Jurkat, Clone E6-1 (cell line): ENCODE data around the gene ABCC4.
"Not testable (repeated sequence)": the region's sequence is repeated elsewhere in the genome, so short reads cannot be mapped to it uniquely, and the experiment has no call there.

Experiments
- DNase-seq: peaks from one replicate; pipeline ENCODE4 v3.0.0-alpha.2; 2011; ENCODE audit warnings: low read depth, low spot score
- H3K4me3 ChIP-seq: 2 replicates; pipeline ENCODE4 v1.5.1; 2011; ENCODE audit warnings: mild to moderate bottlenecking, low read length, control low read depth, moderate library complexity

Gene ABCC4

GRCh38 chr13:95207769-95208366 lies 93.4 kb downstream of the ABCC4 start:
- DNase-seq, result no peak
- H3K4me3 ChIP-seq, result no peak overlapping the region

DNA sequence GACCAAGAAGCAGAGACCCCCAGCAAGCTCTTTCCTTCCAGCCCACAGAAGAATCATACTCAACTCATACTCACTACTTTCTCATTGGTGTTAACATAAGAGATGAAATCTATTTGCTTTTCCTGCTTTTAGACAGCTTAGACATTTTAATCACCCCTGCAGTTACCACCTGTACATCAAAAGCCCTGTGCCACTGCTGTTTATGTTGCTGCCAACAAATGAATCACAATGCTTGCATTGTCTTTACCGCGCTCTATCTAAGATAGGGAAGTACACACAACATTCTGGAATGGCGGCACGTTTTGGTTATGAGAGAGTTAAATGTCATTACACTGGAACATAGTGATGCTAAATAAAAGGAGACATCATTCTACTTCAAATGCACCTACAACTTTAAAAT lies 95.1 kb downstream of the ABCC4 start:
- no peak overlapping the region for H3K4me3 ChIP-seq
- no peak for DNase-seq

- no peak for DNase-seq
- no peak overlapping the region for H3K4me3 ChIP-seq
Observed at GRCh38 chr13:95204231-95204765, 97.0 kb downstream of the ABCC4 start.

- DNase-seq, result no peak
- H3K4me3 ChIP-seq, result no peak overlapping the region
Observed at GRCh38 chr13:95201814-95202651, 99.2 kb downstream of the ABCC4 start.

GRCh38 chr13:95200386-95200957 lies 100.8 kb downstream of the ABCC4 start:
- not testable (repeated sequence) for DNase-seq, H3K4me3 ChIP-seq

GRCh38 chr13:95199896-95200295 lies 101.4 kb downstream of the ABCC4 start:
- no peak overlapping the region for H3K4me3 ChIP-seq
- DNase-seq, result no peak

- H3K4me3 ChIP-seq, DNase-seq: not testable (repeated sequence)
Observed at GRCh38 chr13:95198606-95199005, 102.6 kb downstream of the ABCC4 start.

DNA sequence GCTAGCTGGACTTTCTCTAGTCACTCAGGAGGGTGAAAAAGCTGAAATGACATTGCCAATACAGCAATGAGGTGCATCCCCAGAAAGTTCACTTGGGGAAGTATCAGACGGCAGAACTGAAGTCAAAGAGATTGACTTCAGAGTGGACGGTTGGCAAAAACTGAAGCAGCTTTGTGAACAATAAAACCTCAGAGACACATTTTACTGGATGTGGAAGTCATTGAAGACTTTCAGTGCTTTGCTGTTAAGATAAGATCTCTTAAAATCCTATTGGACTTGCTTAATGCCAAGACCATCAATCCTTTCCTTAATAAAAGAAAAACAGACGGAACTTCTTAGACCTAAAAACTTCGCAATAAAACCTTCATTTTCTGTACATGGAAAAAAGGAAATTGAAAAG lies 103.7 kb downstream of the ABCC4 start:
- DNase-seq, result no peak
- H3K4me3 ChIP-seq, result no peak overlapping the region

DNA sequence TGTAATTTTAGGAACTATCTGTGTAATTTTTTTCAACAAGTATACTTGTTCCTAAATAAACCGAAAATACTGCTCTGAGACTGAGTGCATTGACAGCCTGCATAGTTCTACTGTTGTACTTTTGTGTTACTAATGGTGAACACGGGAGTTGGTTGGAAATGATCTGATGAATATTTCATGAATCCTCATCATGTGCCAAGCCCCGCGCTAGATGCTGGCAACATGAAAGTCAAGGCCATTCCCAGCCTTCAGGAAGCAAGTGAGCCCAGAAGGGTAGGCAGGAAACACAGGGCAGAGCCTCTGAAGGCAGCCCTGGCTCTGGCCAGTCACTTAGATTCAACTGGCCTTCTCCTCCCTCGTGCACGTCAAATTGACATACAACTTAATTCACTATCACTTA lies 106.1 kb downstream of the ABCC4 start:
- no peak for DNase-seq
- H3K4me3 ChIP-seq, result no peak overlapping the region

GRCh38 chr13:95193509-95194230 lies 107.6 kb downstream of the ABCC4 start:
- DNase-seq, result no peak
- no peak overlapping the region for H3K4me3 ChIP-seq

DNA sequence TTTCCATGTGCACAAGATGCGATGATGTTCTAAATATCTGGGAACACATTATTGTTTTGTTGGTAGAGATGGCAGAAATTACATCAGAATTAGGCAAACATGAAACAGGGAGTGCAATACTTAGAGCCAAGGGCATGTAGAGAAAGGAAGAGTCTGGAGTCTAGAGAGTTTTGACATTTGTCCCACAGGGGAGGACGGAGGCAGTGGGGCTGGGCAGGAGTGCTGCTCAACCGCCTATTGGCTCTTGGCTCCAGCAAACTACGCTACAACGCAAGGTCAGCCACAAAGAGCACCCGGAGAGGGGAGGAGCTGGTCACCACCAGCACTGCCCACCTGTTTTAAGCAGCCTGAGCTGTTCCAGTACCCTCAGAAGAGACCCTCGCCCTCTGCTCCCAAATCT lies 108.3 kb downstream of the ABCC4 start:
- DNase-seq, result no peak
- H3K4me3 ChIP-seq, result no peak overlapping the region

DNA sequence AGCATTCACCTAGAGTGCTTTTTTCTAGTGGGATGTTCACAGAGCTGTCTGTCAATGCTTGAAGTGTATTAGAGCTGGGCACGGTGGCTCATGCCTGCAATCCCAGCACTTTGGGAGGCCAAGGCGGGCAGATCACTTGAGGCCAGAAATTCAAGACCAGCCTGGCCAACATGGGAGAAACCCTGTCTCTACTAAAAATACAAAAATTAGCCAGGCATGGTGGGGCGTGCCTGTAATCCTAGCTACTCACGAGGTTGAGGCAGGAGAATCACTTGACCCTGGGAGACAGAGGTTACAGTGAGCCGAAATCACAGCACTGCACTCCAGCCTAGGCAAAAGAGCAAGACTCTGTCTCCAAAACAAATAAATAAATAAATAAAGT lies 108.7 kb downstream of the ABCC4 start:
- H3K4me3 ChIP-seq, DNase-seq: not testable (repeated sequence)

DNA sequence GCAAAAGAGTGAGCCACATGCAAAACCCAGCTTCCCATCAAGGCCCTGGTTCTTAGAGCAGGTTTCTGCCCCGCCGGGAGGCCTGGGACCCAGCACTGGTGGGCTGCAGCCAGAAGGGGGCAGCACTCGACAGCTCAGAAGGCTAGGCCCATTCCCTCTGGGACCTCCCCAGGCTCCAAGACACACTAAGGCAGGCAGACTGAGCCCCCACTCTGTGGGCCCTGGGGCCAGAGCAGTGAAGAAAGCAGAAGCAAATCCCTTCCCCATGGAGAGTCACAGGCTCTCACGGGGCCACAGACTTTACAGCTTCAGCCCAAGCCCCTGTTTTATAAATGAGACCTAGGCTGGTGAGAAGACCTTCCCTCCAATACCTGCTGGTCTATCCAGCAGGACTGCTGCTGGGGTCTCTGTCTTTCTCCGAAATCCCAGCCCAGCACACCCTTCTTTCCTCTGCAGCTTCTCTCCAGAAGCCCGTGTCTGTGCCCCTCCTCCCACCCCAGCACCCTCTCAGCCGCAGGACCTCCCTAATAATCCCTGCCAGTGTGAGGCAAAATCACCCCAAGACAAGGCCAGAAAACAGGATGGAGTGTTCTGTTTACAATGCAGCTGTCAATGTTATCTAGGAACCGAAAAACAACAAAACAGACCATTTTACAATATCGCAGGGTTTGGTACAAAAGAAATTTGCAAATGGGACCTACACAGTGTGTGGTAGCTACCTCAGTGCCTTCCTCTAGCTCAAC lies 109.3 kb downstream of the ABCC4 start:
- H3K4me3 ChIP-seq, result no peak overlapping the region
- DNase-seq, result peak; percentile 28

GRCh38 chr13:95188128-95188527 lies 113.1 kb downstream of the ABCC4 start:
- DNase-seq, result no peak
- no peak overlapping the region for H3K4me3 ChIP-seq

DNA sequence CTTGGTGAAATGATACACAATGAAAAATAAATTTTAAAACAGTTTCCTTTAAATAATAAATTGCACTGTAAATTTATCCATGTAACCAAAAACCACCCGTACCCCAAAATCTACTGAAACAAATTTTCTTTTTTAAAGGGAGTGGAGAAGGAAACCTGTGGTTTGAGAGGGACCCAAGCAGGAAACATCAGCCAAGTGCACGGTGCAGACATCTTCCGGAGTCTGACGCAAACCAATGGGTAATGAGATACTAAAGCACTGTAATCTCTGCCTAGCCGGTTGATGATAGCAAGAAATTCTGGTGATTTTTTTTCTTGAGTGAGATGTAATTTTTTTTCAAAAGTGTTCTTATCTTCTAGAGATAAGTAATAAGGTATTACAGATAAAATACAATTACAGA lies 115.4 kb downstream of the ABCC4 start:
- peak; percentile 84 for DNase-seq

GRCh38 chr13:95185311-95185710 lies 115.9 kb downstream of the ABCC4 start:
- H3K4me3 ChIP-seq, result no peak overlapping the region
- DNase-seq, result no peak

More for the DNA sequence above, 115.4 kb downstream of the ABCC4 start:
- H3K4me3 ChIP-seq, result peak overlapping the region; percentile 15

DNA sequence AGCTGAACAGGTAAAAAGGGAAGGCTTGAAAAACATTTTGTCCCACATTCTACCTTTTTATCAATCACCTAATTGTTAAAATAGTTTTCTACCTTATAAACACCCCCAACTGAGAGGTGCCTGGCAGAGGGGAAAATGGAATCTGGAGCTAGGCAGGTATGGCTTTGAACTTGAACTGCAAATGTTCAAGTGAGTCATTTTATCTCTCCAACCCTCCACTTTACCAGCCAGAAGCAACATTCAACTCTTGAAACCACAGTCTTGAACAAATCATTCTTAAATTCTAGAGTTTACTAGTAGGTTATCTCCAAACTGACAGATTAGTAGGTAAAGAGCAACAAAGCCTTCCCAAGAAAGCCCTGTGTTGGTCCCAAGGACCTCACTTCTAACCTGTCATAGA lies 116.9 kb downstream of the ABCC4 start:
- DNase-seq, result no peak
- no peak overlapping the region for H3K4me3 ChIP-seq

DNA sequence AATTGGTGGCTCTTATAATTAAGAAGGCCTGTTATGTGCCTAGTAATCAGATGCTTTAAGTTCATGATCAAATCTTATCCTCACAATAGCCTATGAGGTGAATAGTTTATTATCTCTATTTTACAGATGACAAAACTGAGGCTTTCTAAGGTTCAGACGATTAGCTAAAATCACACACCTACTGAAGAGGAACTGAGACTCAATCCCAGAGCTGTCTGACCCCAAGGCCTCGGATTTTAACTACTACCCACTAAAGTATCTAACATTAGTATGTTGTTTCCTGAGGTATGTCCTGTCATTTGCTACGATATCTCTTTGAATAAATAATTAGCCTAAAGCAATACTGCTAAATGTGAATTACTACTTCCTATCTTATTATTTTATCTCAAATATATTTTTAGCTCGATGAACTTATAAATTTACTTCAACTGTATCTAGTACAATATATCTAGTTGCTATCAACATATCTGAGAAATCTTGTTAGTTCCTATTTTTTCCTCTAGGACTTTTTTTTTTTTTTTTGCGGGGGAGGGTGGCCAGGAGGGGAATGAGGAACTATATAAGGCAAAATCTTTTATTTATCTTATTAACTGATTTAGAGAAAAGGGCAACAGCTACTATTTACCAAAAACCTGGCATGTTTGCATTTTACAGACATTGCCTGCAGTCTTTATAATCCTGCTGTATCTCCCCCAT lies 118.5 kb downstream of the ABCC4 start:
- H3K4me3 ChIP-seq, result no peak overlapping the region
- DNase-seq, result no peak
